Upper lobe of left lung (tissue), 6 donors: Measurements from ENCODE around the gene HIVEP3. TPM values are rescaled to one million over a fixed set of nuclear protein-coding genes. Genes with fewer than 3 reads are reported as not detected.

ENCODE experiments used
- ATAC-seq, 2 donors: fragments of 200-7000 bp; cut with Tn5 transposase; one replicate each; pipeline ENCODE4 v1.9.1; 2022; ENCODE audit warnings: mild to moderate bottlenecking in 2 of 2, moderate library complexity in 2 of 2; ENCODE audit not compliant: low FRiP score in 2 of 2
- DNase-seq, 2 donors: peaks; one replicate each; pipeline ENCODE4 v3.0.0-alpha.2; 2019 to 2020
- H3K27ac ChIP-seq, 4 donors: fragments of 200-600 bp; sonication (generic); one replicate each; pipeline ENCODE4 v1.5.1; 2016 to 2019
- H3K27me3 ChIP-seq, 4 donors: fragments of 200-600 bp; sonication (generic); one replicate each; pipeline ENCODE4 v1.5.1; 2017 to 2019
- H3K36me3 ChIP-seq, 4 donors: fragments of 200-600 bp; sonication (generic); one replicate each; pipeline ENCODE4 v1.5.1; 2016 to 2019
- H3K4me1 ChIP-seq, 4 donors: fragments of 200-600 bp; sonication (generic); one replicate each; pipeline ENCODE4 v1.5.1; 2018 to 2019
- H3K4me3 ChIP-seq, 4 donors: fragments of 200-600 bp; sonication (generic); one replicate each; pipeline ENCODE4 v1.5.1; 2017 to 2019; ENCODE audit warnings: mild to moderate bottlenecking in 2 of 4, moderate library complexity in 1 of 4
- H3K9me3 ChIP-seq, 4 donors: fragments of 200-600 bp; sonication (generic); one replicate each; pipeline ENCODE4 v1.5.1; 2018 to 2019
- CTCF ChIP-seq, 6 experiments: fragments of 450-650 bp in 4 of 6; fragments of 200-600 bp in 2 of 6; sonication (generic) in 2 of 6; IDR thresholded peaks; one replicate each; pipeline ENCODE4 v1.5.1; 2016 to 2019; ENCODE audit warnings: antibody characterized with exemption in 6 of 6
- EP300 ChIP-seq, 4 donors: sonication (generic); formaldehyde crosslinking; IDR thresholded peaks; one replicate each; pipeline ENCODE4 v1.5.1; 2017; ENCODE audit warnings: antibody characterized with exemption in 4 of 4, control low read depth in 2 of 4
- POLR2A ChIP-seq, 4 donors: fragments of 450-650 bp; IDR thresholded peaks; one replicate each; pipeline ENCODE4 v1.5.1; 2016 to 2017; ENCODE audit warnings: antibody characterized with exemption in 4 of 4, mild to moderate bottlenecking in 2 of 4
- POLR2AphosphoS5 ChIP-seq, 2 donors: sonication (generic); formaldehyde crosslinking; IDR thresholded peaks; one replicate each; pipeline ENCODE4 v1.5.1; 2017; ENCODE audit warnings: antibody characterized with exemption in 2 of 2
- WGBS, 2 donors: methylation state at CpG; one replicate each; pipeline ENCODE4 v1.1.5; 2017 to 2018; 5-methylcytosine and 5-hydroxymethylcytosine counted together
- total RNA-seq, 6 donors: library from RNA; depleted of rRNA in 4 of 6; stranded (reverse); fragments of >200 nt in 4 of 6; gene quantifications; one replicate each; pipeline versions ENCODE4 v1.1.0 to v1.2.1, GENCODE V29; 2016 to 2021
- donor health status: DM: no; HTN: no; CAD: no; lungs with moderate emphysema.
- donor health status: DM: no; HTN: yes; CAD: no; lungs with severe emphysema.

HIVEP3 gene
- total RNA-seq, 6 donors from 2014 or later = 9.7 to 23.0 (median 11.6) TPM

- no peaks in the 10 kb centered on the region for H3K27me3 ChIP-seq
- H3K27ac ChIP-seq = no peak overlapping the region
- H3K36me3 ChIP-seq = no peaks in the 10 kb centered on the region
- H3K9me3 ChIP-seq = no peaks in the 10 kb centered on the region
- DNase-seq (no peak), ATAC-seq (no peak)
- no peak overlapping the region for H3K4me3 ChIP-seq
- peaks cover 34 to 37% (median 36%) of the 10 kb centered on the region in 4 donors for H3K4me1 ChIP-seq
- 92 to 100% methylated on average over 3 to 9 of the region's 9 CpGs for WGBS, 2 donors
- TF ChIP-seq POLR2AphosphoS5 (IDR thresholded peaks at IDR 0.05) = no peak
- TF ChIP-seq CTCF (IDR thresholded peaks at IDR 0.05) = no peak
- TF ChIP-seq POLR2A (IDR thresholded peaks at IDR 0.05) = no peak
- no peak for TF ChIP-seq EP300 (IDR thresholded peaks at IDR 0.05)
Measured at GRCh38 chr1:41493626-41494350, 424.9 kb downstream of the HIVEP3 start.

- peak in 1 of 2 donors; percentile 37 for ATAC-seq
- no peaks in the 10 kb centered on the region for H3K9me3 ChIP-seq
- H3K36me3 ChIP-seq = no peaks in the 10 kb centered on the region
- no peak overlapping the region for H3K27ac ChIP-seq
- no peak overlapping the region for H3K4me3 ChIP-seq
- TF ChIP-seq EP300 (IDR thresholded peaks at IDR 0.05) = no peak
- TF ChIP-seq POLR2AphosphoS5 (IDR thresholded peaks at IDR 0.05) = no peak
- no peak for TF ChIP-seq CTCF (IDR thresholded peaks at IDR 0.05)
- no peaks in the 10 kb centered on the region for H3K27me3 ChIP-seq
- peaks cover 27 to 32% (median 30%) of the 10 kb centered on the region in 4 donors for H3K4me1 ChIP-seq
- DNase-seq = no peak
- WGBS, 2 donors = 95 to 100% methylated on average over 4 to 5 of the region's 5 CpGs
Measured at GRCh38 chr1:41493117-41493536, 425.6 kb downstream of the HIVEP3 start.

GRCh38 chr1:41492341-41492848, 426.3 kb downstream of the HIVEP3 start:
- H3K9me3 ChIP-seq = no peaks in the 10 kb centered on the region
- no peak overlapping the region for H3K4me3 ChIP-seq
- TF ChIP-seq POLR2A (IDR thresholded peaks at IDR 0.05) = no peak
- TF ChIP-seq CTCF (IDR thresholded peaks at IDR 0.05) = peak; percentile 14 to 58 (median 39)
- no peaks in the 10 kb centered on the region for H3K36me3 ChIP-seq
- 58 to 72% methylated on average over 3 to 7 of the region's 7 CpGs for WGBS, 2 donors
- ATAC-seq = no peak
- H3K4me1 ChIP-seq = peaks cover 21 to 30% (median 24%) of the 10 kb centered on the region in 4 donors
- no peak overlapping the region for H3K27ac ChIP-seq
- H3K27me3 ChIP-seq = no peaks in the 10 kb centered on the region
- DNase-seq = peak in 1 of 2 donors; percentile 45

- WGBS, 2 donors = 84% methylated on average over 2 of the region's 2 CpGs; no CpG with 5 or more reads in 1 of the 2 donors
- no peak overlapping the region for H3K27ac ChIP-seq
- peaks cover 7 to 33% (median 22%) of the 10 kb centered on the region in 4 donors for H3K4me1 ChIP-seq
- no peak for DNase-seq
- no peaks in the 10 kb centered on the region for H3K27me3 ChIP-seq
- H3K36me3 ChIP-seq = no peaks in the 10 kb centered on the region
- no peak for ATAC-seq
- H3K9me3 ChIP-seq = no peaks in the 10 kb centered on the region
- no peak overlapping the region for H3K4me3 ChIP-seq
- TF ChIP-seq POLR2AphosphoS5 (IDR thresholded peaks at IDR 0.05) (no peak), CTCF (IDR thresholded peaks at IDR 0.05) (no peak), POLR2A (IDR thresholded peaks at IDR 0.05) (no peak), EP300 (IDR thresholded peaks at IDR 0.05) (no peak)
Measured at GRCh38 chr1:41490911-41491310, 427.8 kb downstream of the HIVEP3 start.

GRCh38 chr1:41489561-41489960, 429.2 kb downstream of the HIVEP3 start:
- no peaks in the 10 kb centered on the region for H3K36me3 ChIP-seq
- H3K4me1 ChIP-seq = peaks cover 13 to 39% (median 27%) of the 10 kb centered on the region in 4 donors
- TF ChIP-seq POLR2A (IDR thresholded peaks at IDR 0.05) (no peak), CTCF (IDR thresholded peaks at IDR 0.05) (no peak), EP300 (IDR thresholded peaks at IDR 0.05) (no peak), POLR2AphosphoS5 (IDR thresholded peaks at IDR 0.05) (no peak)
- 87 to 95% methylated on average over 5 of the region's 5 CpGs for WGBS, 2 donors
- no peaks in the 10 kb centered on the region for H3K27me3 ChIP-seq
- H3K9me3 ChIP-seq = no peaks in the 10 kb centered on the region
- DNase-seq = no peak
- no peak overlapping the region for H3K27ac ChIP-seq
- H3K4me3 ChIP-seq = no peak overlapping the region
- no peak for ATAC-seq
